ENCODE measurements around the gene CLDN14.

GRCh38 chr21:36526104-36526503 is 46.2 kb upstream of the CLDN14 start:
- TF ChIP-seq CTCF (IDR thresholded peaks at IDR 0.05): no peak
- no peak for TF ChIP-seq REST (IDR thresholded peaks at IDR 0.05; ENCODE audit: insufficient read depth in 1 of 2, low read depth in 2 of 2, low read length in 1 of 2)
- TF ChIP-seq POLR2AphosphoS5 (IDR thresholded peaks at IDR 0.05; ENCODE audit: low read depth, low read length): no peak
